HepG2 (cell line): ENCODE results near the gene TMEM198. TPM values are rescaled to one million over a fixed set of nuclear protein-coding genes. Genes with fewer than 3 reads are reported as not detected.

Source experiments
- ATAD3A ChIP-seq: sonication (generic); formaldehyde crosslinking; IDR thresholded peaks from 2 replicates; pipeline ENCODE4 v1.4.0; 2020; ENCODE audit warnings: missing genetic modification reagents
- BCL6 ChIP-seq: IDR thresholded peaks from 2 replicates; pipeline ENCODE4 v1.6.1; 2016; ENCODE audit warnings: missing genetic modification reagents, missing compliant biosample characterization
- CREM ChIP-seq, 2 experiments: sonication (generic) in 1 of 2; formaldehyde crosslinking in 1 of 2; IDR thresholded peaks; 2 replicates each; pipeline versions ENCODE4 v1.4.0 to v1.6.1; 2016 to 2020; ENCODE audit warnings: antibody characterized with exemption in 1 of 2, mild to moderate bottlenecking in 1 of 2, missing genetic modification reagents in 1 of 2
- DDIT3 ChIP-seq: sonication (generic); formaldehyde crosslinking; IDR thresholded peaks from 2 replicates; pipeline ENCODE4 v1.4.0; 2020; ENCODE audit warnings: mild to moderate bottlenecking, missing genetic modification reagents
- HIVEP1 ChIP-seq: sonication (generic); formaldehyde crosslinking; IDR thresholded peaks from 2 replicates; pipeline ENCODE4 v1.4.0; 2020; ENCODE audit warnings: mild to moderate bottlenecking, missing genetic modification reagents
- HNRNPK ChIP-seq: fragments of 200-400 bp; formaldehyde crosslinking; IDR thresholded peaks from 2 replicates; pipeline ENCODE4 v1.6.1; 2018; ENCODE audit warnings: low read length, low read depth, moderate library complexity, mild to moderate bottlenecking; ENCODE audit not compliant: poor library complexity, severe bottlenecking
- HNRNPLL ChIP-seq: fragments of 200-400 bp; formaldehyde crosslinking; IDR thresholded peaks from 2 replicates; pipeline ENCODE4 v1.6.1; 2017; ENCODE audit warnings: mild to moderate bottlenecking, low read depth, low read length; ENCODE audit not compliant: poor library complexity, severe bottlenecking
- MED1 ChIP-seq: sonication (generic); formaldehyde crosslinking; IDR thresholded peaks from 2 replicates; pipeline ENCODE4 v1.4.0; 2020; ENCODE audit warnings: missing genetic modification reagents
- MTA1 ChIP-seq: sonication (generic); formaldehyde crosslinking; IDR thresholded peaks from 2 replicates; pipeline ENCODE4 v1.4.0; 2020; ENCODE audit warnings: missing genetic modification reagents, mild to moderate bottlenecking, borderline replicate concordance
- NAIF1 ChIP-seq: sonication (generic); formaldehyde crosslinking; IDR thresholded peaks from 2 replicates; pipeline ENCODE4 v1.5.0; 2020; ENCODE audit warnings: mild to moderate bottlenecking, missing genetic modification reagents, borderline replicate concordance
- NR2C2 ChIP-seq: sonication (generic); formaldehyde crosslinking; IDR thresholded peaks from 2 replicates; pipeline ENCODE4 v1.4.0; 2020; ENCODE audit warnings: missing genetic modification reagents, mild to moderate bottlenecking, moderate library complexity, borderline replicate concordance
- PAWR ChIP-seq: sonication (generic); formaldehyde crosslinking; IDR thresholded peaks from 2 replicates; pipeline ENCODE4 v1.4.0; 2020; ENCODE audit warnings: missing genetic modification reagents, mild to moderate bottlenecking, borderline replicate concordance
- PTBP1 ChIP-seq: fragments of 200-400 bp; formaldehyde crosslinking; IDR thresholded peaks from 2 replicates; pipeline ENCODE4 v1.6.1; 2018; ENCODE audit warnings: low read length, low read depth; ENCODE audit not compliant: poor library complexity, severe bottlenecking
- RFX1 ChIP-seq: fragments of 450-650 bp; IDR thresholded peaks from 2 replicates; pipeline ENCODE4 v1.6.1; 2017
- SAFB2 ChIP-seq: sonication (generic); formaldehyde crosslinking; IDR thresholded peaks from 2 replicates; pipeline ENCODE4 v1.5.1; 2020; ENCODE audit warnings: missing genetic modification reagents, low read depth, mild to moderate bottlenecking, borderline replicate concordance
- SCMH1 ChIP-seq: sonication (generic); formaldehyde crosslinking; IDR thresholded peaks from 2 replicates; pipeline ENCODE4 v1.9.0; 2021; ENCODE audit warnings: missing genetic modification reagents, mild to moderate bottlenecking, borderline replicate concordance
- TAF1 ChIP-seq: sonication (generic); formaldehyde crosslinking; IDR thresholded peaks from 2 replicates; pipeline ENCODE4 v1.4.0; 2020; ENCODE audit warnings: missing genetic modification reagents
- TARDBP ChIP-seq: sonication (generic); formaldehyde crosslinking; IDR thresholded peaks from 2 replicates; pipeline ENCODE4 v1.8.0; 2022; ENCODE audit warnings: mild to moderate bottlenecking, missing genetic modification reagents
- ZEB1 ChIP-seq: IDR thresholded peaks from 2 replicates; pipeline ENCODE4 v1.6.1; 2012; ENCODE audit warnings: mild to moderate bottlenecking, low read depth, inconsistent platforms; ENCODE audit not compliant: insufficient replicate concordance
- ZMYM2 ChIP-seq: sonication (generic); formaldehyde crosslinking; IDR thresholded peaks from 2 replicates; pipeline ENCODE4 v1.8.0; 2022; ENCODE audit warnings: mild to moderate bottlenecking, missing genetic modification reagents
- ZNF101 ChIP-seq: sonication (generic); formaldehyde crosslinking; IDR thresholded peaks from 2 replicates; pipeline ENCODE4 v1.4.0; 2020; ENCODE audit warnings: mild to moderate bottlenecking, low read depth, missing genetic modification reagents, borderline replicate concordance
- ZNF225 ChIP-seq: sonication (generic); formaldehyde crosslinking; IDR thresholded peaks from 2 replicates; pipeline ENCODE4 v1.4.0; 2020; ENCODE audit warnings: mild to moderate bottlenecking, missing genetic modification reagents
- ZNF232 ChIP-seq: sonication (generic); formaldehyde crosslinking; IDR thresholded peaks from 2 replicates; pipeline ENCODE4 v1.4.0; 2020; ENCODE audit warnings: missing genetic modification reagents, borderline replicate concordance
- ZNF24 ChIP-seq: fragments of 450-650 bp; IDR thresholded peaks from 2 replicates; pipeline ENCODE4 v1.6.1; 2017; ENCODE audit warnings: antibody characterized with exemption, mild to moderate bottlenecking
- ZNF296 ChIP-seq: sonication (generic); formaldehyde crosslinking; conservative IDR thresholded peaks from 2 replicates; pipeline ENCODE4 v1.5.0; 2020; ENCODE audit warnings: mild to moderate bottlenecking, missing genetic modification reagents
- ZNF331 ChIP-seq: sonication (generic); formaldehyde crosslinking; IDR thresholded peaks from 2 replicates; pipeline ENCODE4 v1.4.0; 2020; ENCODE audit warnings: missing genetic modification reagents
- ZNF44 ChIP-seq: sonication (generic); formaldehyde crosslinking; IDR thresholded peaks from 2 replicates; pipeline ENCODE4 v1.5.1; 2020; ENCODE audit warnings: mild to moderate bottlenecking, missing genetic modification reagents
- ZNF781 ChIP-seq: sonication (generic); formaldehyde crosslinking; IDR thresholded peaks from 2 replicates; pipeline ENCODE4 v1.5.1; 2020; ENCODE audit warnings: borderline replicate concordance, mild to moderate bottlenecking, missing genetic modification reagents; ENCODE audit errors: not compliant biosample characterization
- polyA plus RNA-seq, 8 experiments: library from polyadenylated mRNA; depleted of rRNA in 3 of 8; stranded (reverse) in 7 of 8; unstranded in 1 of 8; fragments of >200 nt; fragmentation: Illumina TruSeq in 4 of 8; extraction: Trizol in 4 of 8; gene quantifications; 2 replicates each; pipeline versions ENCODE4 v1.2.1 to v1.2.3, GENCODE V29; 2011 to 2016; ENCODE audit warnings: low read depth in 4 of 8, missing spikeins in 1 of 8, mixed read lengths in 1 of 8; ENCODE audit not compliant: insufficient read depth in 1 of 8
- total RNA-seq, 5 experiments: library from RNA; depleted of rRNA; stranded (reverse); fragments of >200 nt; fragmentation: Illumina TruSeq; extraction: Trizol; gene quantifications; 2 replicates each; pipeline ENCODE4 v1.2.3, GENCODE V29; 2016; ENCODE audit warnings: low read depth in 1 of 5
- TF ChIP-seq, protein P1 (sequence below): sonication (generic); formaldehyde crosslinking; IDR thresholded peaks from 2 replicates; pipeline ENCODE4 v1.4.0; 2020; ENCODE audit warnings: mild to moderate bottlenecking, missing genetic modification reagents

TMEM198 gene
- total and polyA plus RNA-seq, 2 of the 13 experiments (the other 11 are each of a cell fraction or from before 2014, with no cell fraction given) = 17.3 to 23.5 TPM

DNA sequence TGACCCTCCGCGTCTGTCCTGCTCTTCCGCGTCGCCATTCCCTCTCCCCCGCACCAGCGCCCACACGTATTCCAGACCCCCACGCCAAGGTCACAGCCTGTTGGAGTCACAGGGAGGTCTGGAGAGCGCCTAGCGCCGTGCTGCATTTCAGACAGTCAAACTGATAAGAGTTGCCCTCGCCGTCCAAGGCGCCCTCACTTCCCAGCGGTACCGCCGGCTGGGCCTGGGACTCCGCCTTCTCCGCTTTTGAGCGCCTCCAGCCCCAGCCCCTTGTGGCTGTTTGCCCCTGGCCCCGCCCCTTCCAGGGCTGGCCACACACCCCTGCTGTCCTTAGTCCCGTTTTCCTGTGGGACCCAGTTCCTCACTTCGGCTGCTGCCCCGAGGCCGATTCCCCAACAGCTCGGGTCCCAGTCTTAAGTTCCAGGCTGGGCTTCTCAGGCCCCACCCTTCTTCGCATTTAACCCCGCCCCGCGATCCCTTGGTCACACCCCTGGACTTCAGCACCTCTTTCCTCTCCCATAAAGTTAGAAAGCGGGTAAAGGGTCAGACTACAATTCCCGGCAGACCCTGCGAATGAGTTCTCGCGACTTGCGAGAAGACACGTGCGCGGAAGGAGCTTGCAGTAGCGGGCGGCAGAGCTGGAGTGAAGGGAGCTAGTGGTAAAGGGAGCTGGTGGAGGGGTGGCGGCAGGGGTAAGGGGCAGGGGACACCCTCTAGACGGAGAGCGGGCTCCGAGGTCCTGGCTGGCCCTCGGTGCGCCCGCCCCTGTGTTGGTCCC, 45.4 kb upstream of the TMEM198 start, which contains the start of gene GMPPA (continued):
- TF ChIP-seq ZNF44 (CRISPR knock-in tag) = peak; percentile 77
- peak; percentile 92 for TF ChIP-seq CREM (IDR thresholded peaks at IDR 0.05)
- TF ChIP-seq CREM (CRISPR knock-in tag; IDR thresholded peaks at IDR 0.05) = no peak
- no peak for TF ChIP-seq HNRNPK
- TF ChIP-seq ZNF296 (CRISPR knock-in tag) = no peak; the same call in 1 of the 2 replicates
- peak; percentile 71; the same call in 1 of the 2 replicates for TF ChIP-seq NR2C2 (CRISPR knock-in tag)
- TF ChIP-seq ZEB1 = no peak
- 0 out of 2 replicates have a peak, but pooled peaks have one; percentile 23 for TF ChIP-seq DDIT3 (CRISPR knock-in tag)
- peak; percentile 79; the same call in 1 of the 2 replicates for TF ChIP-seq ZNF331 (CRISPR knock-in tag)
- no peak for TF ChIP-seq ZNF24
- TF ChIP-seq ZNF225 (CRISPR knock-in tag) = no peak; the same call in 1 of the 2 replicates
- peak; percentile 77; the same call in 1 of the 2 replicates for TF ChIP-seq TARDBP
- TF ChIP-seq SCMH1 (CRISPR knock-in tag) = no peak
- TF ChIP-seq HIVEP1 = 0 out of 2 replicates have a peak, but pooled peaks have one; percentile 26
- no peak for TF ChIP-seq PAWR (CRISPR knock-in tag)
- peak; percentile 41; the same call in 1 of the 2 replicates for TF ChIP-seq BCL6 (CRISPR knock-in tag)
- TF ChIP-seq ZNF101 (CRISPR knock-in tag) = no peak
- TF ChIP-seq ZMYM2 (CRISPR knock-in tag) = peak; percentile 87
- TF ChIP-seq ZNF781 (CRISPR knock-in tag) = no peak
- 0 out of 2 replicates have a peak, but pooled peaks have one; percentile 48 for TF ChIP-seq MTA1
- peak; percentile 59; the same call in 1 of the 2 replicates for TF ChIP-seq MED1 (CRISPR knock-in tag)
- no peak for TF ChIP-seq ATAD3A
- peak; percentile 89 for TF ChIP-seq PTBP1
- TF ChIP-seq HNRNPLL = peak; percentile 29
- peak; percentile 28; the same call in 1 of the 2 replicates for TF ChIP-seq SAFB2 (CRISPR knock-in tag)
- no peak for TF ChIP-seq RFX1
- TF ChIP-seq, protein P1, sequence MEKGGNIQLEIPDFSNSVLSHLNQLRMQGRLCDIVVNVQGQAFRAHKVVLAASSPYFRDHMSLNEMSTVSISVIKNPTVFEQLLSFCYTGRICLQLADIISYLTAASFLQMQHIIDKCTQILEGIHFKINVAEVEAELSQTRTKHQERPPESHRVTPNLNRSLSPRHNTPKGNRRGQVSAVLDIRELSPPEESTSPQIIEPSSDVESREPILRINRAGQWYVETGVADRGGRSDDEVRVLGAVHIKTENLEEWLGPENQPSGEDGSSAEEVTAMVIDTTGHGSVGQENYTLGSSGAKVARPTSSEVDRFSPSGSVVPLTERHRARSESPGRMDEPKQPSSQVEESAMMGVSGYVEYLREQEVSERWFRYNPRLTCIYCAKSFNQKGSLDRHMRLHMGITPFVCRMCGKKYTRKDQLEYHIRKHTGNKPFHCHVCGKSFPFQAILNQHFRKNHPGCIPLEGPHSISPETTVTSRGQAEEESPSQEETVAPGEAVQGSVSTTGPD = 0 out of 2 replicates have a peak, but pooled peaks have one; percentile 50
- peak; percentile 67; the same call in 1 of the 2 replicates for TF ChIP-seq TAF1
- no peak; the same call in 1 of the 2 replicates for TF ChIP-seq ZNF232
- no peak for TF ChIP-seq NAIF1
